BE2C (cell line): ENCODE data around the gene NELL2.
"Not testable (repeated sequence)": the region's sequence is repeated elsewhere in the genome, so short reads cannot be mapped to it uniquely, and the experiment has no call there.

ENCODE experiments used
- DNase-seq: peaks from one replicate; pipeline ENCODE4 v3.0.0-alpha.2; 2020
- H3K27me3 ChIP-seq: fragments of 250-450 bp; sonication (Bioruptor Pico); 2 replicates; pipeline ENCODE4 v1.5.1; 2020; ENCODE audit warnings: mild to moderate bottlenecking
- H3K36me3 ChIP-seq: fragments of 250-450 bp; sonication (Bioruptor Pico); 2 replicates; pipeline ENCODE4 v1.5.1; 2020; ENCODE audit warnings: mild to moderate bottlenecking
- H3K4me1 ChIP-seq: fragments of 250-450 bp; sonication (Bioruptor Pico); 2 replicates; pipeline ENCODE4 v1.5.1; 2020
- H3K4me3 ChIP-seq: 2 replicates; pipeline ENCODE4 v1.5.1; 2011; ENCODE audit warnings: low read depth, low read length
- H3K9me3 ChIP-seq: fragments of 250-450 bp; sonication (Bioruptor Pico); 2 replicates; pipeline ENCODE4 v1.5.1; 2020
- CTCF ChIP-seq: IDR thresholded peaks from 2 replicates; pipeline ENCODE4 v1.5.1; 2012; ENCODE audit warnings: mild to moderate bottlenecking, low read depth, low read length

NELL2 gene

GRCh38 chr12:44689587-44689986 is 186.5 kb downstream of the NELL2 start:
- no peaks in the 10 kb centered on the region for H3K36me3 ChIP-seq
- H3K4me1 ChIP-seq, result no peaks in the 10 kb centered on the region
- H3K27me3 ChIP-seq, result no peaks in the 10 kb centered on the region
- no peak for TF ChIP-seq CTCF
- H3K9me3 ChIP-seq, result no peaks in the 10 kb centered on the region
- no peak for DNase-seq
- H3K4me3 ChIP-seq, result no peak overlapping the region

GRCh38 chr12:44686821-44687432 is 189.2 kb downstream of the NELL2 start:
- DNase-seq, H3K36me3 ChIP-seq, H3K4me1 ChIP-seq, H3K4me3 ChIP-seq, H3K9me3 ChIP-seq, H3K27me3 ChIP-seq: not testable (repeated sequence)

GRCh38 chr12:44677724-44678123 is 198.4 kb downstream of the NELL2 start:
- no peak for TF ChIP-seq CTCF
- Histone ChIP-seq H3K4me3 (no peak overlapping the region), H3K9me3 (no peaks in the 10 kb centered on the region), H3K4me1 (no peaks in the 10 kb centered on the region), H3K27me3 (no peaks in the 10 kb centered on the region), H3K36me3 (no peaks in the 10 kb centered on the region)
- no peak for DNase-seq

- DNase-seq, result no peak
- Histone ChIP-seq H3K27me3 (no peaks in the 10 kb centered on the region), H3K4me1 (no peaks in the 10 kb centered on the region), H3K36me3 (no peaks in the 10 kb centered on the region), H3K9me3 (no peaks in the 10 kb centered on the region), H3K4me3 (no peak overlapping the region)
- no peak for TF ChIP-seq CTCF
Observed at GRCh38 chr12:44674875-44675274, 201.2 kb downstream of the NELL2 start.

DNA sequence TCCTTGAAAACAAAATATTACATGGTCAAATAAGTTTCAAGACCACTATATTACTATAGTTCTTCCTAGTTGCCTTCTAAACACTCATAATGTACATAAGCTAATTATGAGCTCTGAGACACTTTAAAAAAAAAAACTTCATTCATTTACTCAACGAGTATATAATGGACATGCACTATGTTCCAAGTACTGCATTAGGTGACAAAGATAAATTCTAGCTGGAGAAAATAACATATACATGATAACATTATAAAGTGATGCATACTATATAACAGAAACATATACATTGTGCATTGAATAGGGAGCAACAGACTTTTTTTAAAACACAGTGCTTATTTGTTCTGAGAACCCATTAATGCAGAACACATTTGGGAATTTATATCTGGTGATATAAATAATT is 202.3 kb downstream of the NELL2 start:
- no peak for DNase-seq

DNA sequence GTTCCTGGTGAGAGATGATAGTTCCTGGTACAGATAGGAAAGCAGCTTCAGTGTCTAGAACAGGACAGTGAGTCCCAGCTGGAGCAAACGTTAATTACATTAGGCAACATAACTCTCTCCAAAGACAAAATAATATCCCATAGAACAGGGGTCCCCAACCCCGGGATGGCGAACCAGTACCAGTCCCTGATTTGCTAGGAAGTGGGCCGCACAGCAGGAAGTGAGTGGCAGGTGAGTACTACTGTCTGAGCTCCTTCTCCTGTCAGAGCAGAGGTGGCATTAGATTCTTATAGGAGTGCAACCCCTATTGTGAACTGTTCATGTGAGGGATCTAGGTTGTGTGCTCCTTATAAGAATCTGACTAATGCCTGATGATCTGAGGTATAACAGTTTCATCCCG is 204.1 kb downstream of the NELL2 start:
- H3K9me3 ChIP-seq, result no peaks in the 10 kb centered on the region
- no peaks in the 10 kb centered on the region for H3K4me1 ChIP-seq
- no peak for TF ChIP-seq CTCF
- no peaks in the 10 kb centered on the region for H3K27me3 ChIP-seq
- no peak overlapping the region for H3K4me3 ChIP-seq
- DNase-seq, result no peak
- H3K36me3 ChIP-seq, result no peaks in the 10 kb centered on the region

More for the DNA sequence above, 202.3 kb downstream of the NELL2 start:
- H3K4me3 ChIP-seq, result no peak overlapping the region
- no peaks in the 10 kb centered on the region for H3K27me3 ChIP-seq
- no peaks in the 10 kb centered on the region for H3K36me3 ChIP-seq
- no peaks in the 10 kb centered on the region for H3K9me3 ChIP-seq
- no peaks in the 10 kb centered on the region for H3K4me1 ChIP-seq
- no peak for TF ChIP-seq CTCF

DNA sequence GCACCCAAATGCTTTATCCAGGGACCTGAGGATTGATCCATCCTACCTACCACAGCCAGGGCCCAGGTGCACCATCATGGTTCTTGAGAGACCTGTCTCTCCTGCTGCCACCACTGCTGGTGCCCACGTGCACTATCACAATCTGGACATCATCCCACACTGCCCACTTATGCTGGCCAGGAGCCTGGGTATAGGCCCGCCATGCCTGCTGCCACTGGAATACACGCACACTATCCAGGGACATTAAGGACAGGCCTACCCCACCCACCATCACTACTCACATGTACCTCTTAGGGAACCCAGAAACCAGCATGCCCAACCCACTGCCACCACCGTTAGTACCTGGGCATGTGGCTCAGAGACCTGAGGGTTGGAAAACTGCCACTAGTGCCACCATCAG is 207.7 kb downstream of the NELL2 start:
- Histone ChIP-seq H3K36me3 (no peaks in the 10 kb centered on the region), H3K9me3 (no peaks in the 10 kb centered on the region), H3K4me3 (no peak overlapping the region), H3K4me1 (no peaks in the 10 kb centered on the region), H3K27me3 (no peaks in the 10 kb centered on the region)
- TF ChIP-seq CTCF, result no peak
- DNase-seq, result no peak
